Fibroblast of lung (primary cell): ENCODE measurements around the gene RGS17. TPM values are rescaled to one million over a fixed set of nuclear protein-coding genes. Genes with fewer than 3 reads are reported as not detected.

ENCODE experiments used
- DNase-seq, 2 donors: peaks; one replicate each; pipeline versions ENCODE4 v3.0.0 to v3.0.0-alpha.2; 2010; ENCODE audit warnings: low read depth in 2 of 2
- H2AFZ ChIP-seq: 2 replicates; pipeline ENCODE4 v1.5.1; 2012; ENCODE audit warnings: low read length, control low read depth, inconsistent platforms
- H3K27ac ChIP-seq: 2 replicates; pipeline ENCODE4 v1.5.1; 2011; ENCODE audit warnings: low read length, control low read depth; ENCODE audit not compliant: insufficient read depth
- H3K27me3 ChIP-seq: 2 replicates; pipeline ENCODE4 v1.5.1; 2011; ENCODE audit warnings: mild to moderate bottlenecking, low read length; ENCODE audit not compliant: control insufficient read depth, insufficient read depth
- H3K36me3 ChIP-seq: 2 replicates; pipeline ENCODE4 v1.5.1; 2011; ENCODE audit warnings: low read length; ENCODE audit not compliant: control insufficient read depth, insufficient read depth
- H3K4me1 ChIP-seq: 2 replicates; pipeline ENCODE4 v1.5.1; 2011; ENCODE audit warnings: low read length; ENCODE audit not compliant: control insufficient read depth, insufficient read depth; ENCODE audit errors: extremely low read depth
- H3K4me2 ChIP-seq: 2 replicates; pipeline ENCODE4 v1.5.1; 2011; ENCODE audit warnings: low read length, control low read depth; ENCODE audit not compliant: insufficient read depth; ENCODE audit errors: extremely low read depth
- H3K4me3 ChIP-seq, 4 experiments: fragments of 200-600 bp in 1 of 4; sonication (generic) in 1 of 4; replicated peaks in 1 of 4; 2 replicates each; pipeline ENCODE4 v1.5.1; 2011 to 2016; ENCODE audit warnings: low read length in 4 of 4, low read depth in 3 of 4, mild to moderate bottlenecking in 3 of 4, control low read depth in 2 of 4, inconsistent platforms in 1 of 4, mixed read lengths in 1 of 4; ENCODE audit not compliant: insufficient read depth in 1 of 4; ENCODE audit errors: control extremely low read depth in 1 of 4
- H3K79me2 ChIP-seq: 2 replicates; pipeline ENCODE4 v1.5.1; 2012; ENCODE audit warnings: mild to moderate bottlenecking, low read length, inconsistent platforms; ENCODE audit not compliant: control insufficient read depth, insufficient read depth
- H3K9ac ChIP-seq: 2 replicates; pipeline ENCODE4 v1.5.1; 2011; ENCODE audit warnings: mild to moderate bottlenecking, low read length, control low read depth; ENCODE audit not compliant: insufficient read depth
- H3K9me3 ChIP-seq: 2 replicates; pipeline ENCODE4 v1.5.1; 2012; ENCODE audit warnings: low read depth, low read length; ENCODE audit not compliant: control insufficient read depth, insufficient read depth
- H4K20me1 ChIP-seq: 2 replicates; pipeline ENCODE4 v1.5.1; 2011; ENCODE audit warnings: low read length; ENCODE audit not compliant: control insufficient read depth, insufficient read depth; ENCODE audit errors: extremely low read depth
- EZH2 ChIP-seq: IDR thresholded peaks from 2 replicates; pipeline ENCODE4 v1.5.1; 2012; ENCODE audit warnings: low read length, control low read depth, mild to moderate bottlenecking; ENCODE audit errors: missing control alignments
- polyA plus RNA-seq, 2 donors: library from polyadenylated mRNA; depleted of rRNA in 1 of 2; stranded (reverse) in 1 of 2; unstranded in 1 of 2; fragments of >200 nt; gene quantifications; 2 replicates each; pipeline ENCODE4 v1.2.1, GENCODE V29; 2011 to 2012; ENCODE audit warnings: missing spikeins in 1 of 2
- total RNA-seq: library from RNA; depleted of rRNA; stranded (reverse); fragments of >200 nt; gene quantifications from 2 replicates; pipeline ENCODE4 v1.2.1, GENCODE V29; 2014
- TF ChIP-seq, protein P1 (sequence below), 2 donors: IDR thresholded peaks in 1 of 2; conservative IDR thresholded peaks in 1 of 2; 1 replicate in 1 of 2; 2 replicates in 1 of 2; pipeline ENCODE4 v1.5.1; 2011 to 2012; ENCODE audit warnings: low read length in 2 of 2, control low read depth in 1 of 2, inconsistent platforms in 1 of 2, low read depth in 1 of 2, mild to moderate bottlenecking in 1 of 2

The RGS17 gene
- total and polyA plus RNA-seq, 2 donors (not counting 1 experiment from before 2014, with no cell fraction given), result 2.1 to 10.2 TPM

DNA sequence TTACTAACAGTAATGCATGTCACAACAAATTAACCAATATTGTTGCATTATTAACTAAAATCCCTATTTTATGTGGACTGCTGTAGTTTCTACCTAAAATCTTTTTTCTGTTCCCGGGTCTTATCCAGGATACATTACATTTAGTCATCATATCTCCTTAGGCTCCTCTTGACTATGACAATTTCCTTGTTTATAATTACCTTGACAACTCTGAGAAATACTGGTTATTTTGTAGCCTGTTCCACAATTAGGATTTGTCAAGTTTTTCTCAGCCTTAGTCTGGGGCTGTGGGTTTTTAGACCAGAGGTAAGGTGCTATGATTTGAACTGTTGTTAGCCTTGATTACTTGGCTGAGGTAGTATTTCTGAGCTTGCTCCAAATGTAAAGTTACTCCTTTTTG, 152.0 kb downstream of the RGS17 start:
- H3K9ac ChIP-seq, result no peak overlapping the region
- H3K4me2 ChIP-seq, result peak overlapping the region; percentile 52
- no peaks in the 10 kb centered on the region for H4K20me1 ChIP-seq

DNA sequence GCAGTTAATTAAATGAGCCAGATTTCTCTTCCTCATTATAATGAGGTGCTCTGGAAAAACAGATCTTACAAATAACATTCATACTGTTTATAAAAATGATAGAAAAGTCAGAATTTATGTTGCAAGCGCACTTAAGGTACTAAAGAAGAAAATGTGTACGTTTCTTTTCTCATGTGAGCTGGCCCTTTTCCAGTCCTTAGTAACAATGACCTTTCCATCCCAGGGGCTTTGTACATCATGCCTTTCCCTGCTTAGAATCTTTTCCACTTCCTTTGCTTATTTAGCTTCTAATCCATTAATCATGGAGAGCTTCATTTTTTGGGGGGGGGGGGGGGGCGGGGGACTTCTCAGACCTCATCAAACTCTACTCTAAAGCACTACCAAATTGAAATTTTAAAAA, 153.0 kb downstream of the RGS17 start:
- DNase-seq, result no peak
- no peak overlapping the region for H3K9ac ChIP-seq
- H3K27ac ChIP-seq, result no peak overlapping the region
- H3K27me3 ChIP-seq, result no peaks in the 10 kb centered on the region
- H3K79me2 ChIP-seq, result peaks cover 96% of the 10 kb centered on the region
- no peak overlapping the region for H3K4me3 ChIP-seq
- no peak overlapping the region for H2AFZ ChIP-seq
- H3K36me3 ChIP-seq, result no peaks in the 10 kb centered on the region
- peaks cover 10% of the 10 kb centered on the region for H3K4me1 ChIP-seq
- peak overlapping the region; percentile 19 for H3K4me2 ChIP-seq
- no peak for TF ChIP-seq EZH2
- TF ChIP-seq, protein P1, sequence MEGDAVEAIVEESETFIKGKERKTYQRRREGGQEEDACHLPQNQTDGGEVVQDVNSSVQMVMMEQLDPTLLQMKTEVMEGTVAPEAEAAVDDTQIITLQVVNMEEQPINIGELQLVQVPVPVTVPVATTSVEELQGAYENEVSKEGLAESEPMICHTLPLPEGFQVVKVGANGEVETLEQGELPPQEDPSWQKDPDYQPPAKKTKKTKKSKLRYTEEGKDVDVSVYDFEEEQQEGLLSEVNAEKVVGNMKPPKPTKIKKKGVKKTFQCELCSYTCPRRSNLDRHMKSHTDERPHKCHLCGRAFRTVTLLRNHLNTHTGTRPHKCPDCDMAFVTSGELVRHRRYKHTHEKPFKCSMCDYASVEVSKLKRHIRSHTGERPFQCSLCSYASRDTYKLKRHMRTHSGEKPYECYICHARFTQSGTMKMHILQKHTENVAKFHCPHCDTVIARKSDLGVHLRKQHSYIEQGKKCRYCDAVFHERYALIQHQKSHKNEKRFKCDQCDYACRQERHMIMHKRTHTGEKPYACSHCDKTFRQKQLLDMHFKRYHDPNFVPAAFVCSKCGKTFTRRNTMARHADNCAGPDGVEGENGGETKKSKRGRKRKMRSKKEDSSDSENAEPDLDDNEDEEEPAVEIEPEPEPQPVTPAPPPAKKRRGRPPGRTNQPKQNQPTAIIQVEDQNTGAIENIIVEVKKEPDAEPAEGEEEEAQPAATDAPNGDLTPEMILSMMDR (conservative IDR thresholded peaks at IDR 0.05 in 1 of 2, IDR thresholded peaks at IDR 0.05 in 1 of 2; ENCODE audit: low read depth in 1 of 2, low read length in 2 of 2), result no peak
- no peaks in the 10 kb centered on the region for H4K20me1 ChIP-seq
- H3K9me3 ChIP-seq, result no peaks in the 10 kb centered on the region

More for the DNA sequence above, 152.0 kb downstream of the RGS17 start:
- no peaks in the 10 kb centered on the region for H3K27me3 ChIP-seq
- TF ChIP-seq, protein P1 (conservative IDR thresholded peaks at IDR 0.05 in 1 of 2, IDR thresholded peaks at IDR 0.05 in 1 of 2; ENCODE audit: low read depth in 1 of 2, low read length in 2 of 2), result no peak
- no peak for TF ChIP-seq EZH2
- H3K79me2 ChIP-seq, result peaks cover 89% of the 10 kb centered on the region
- no peaks in the 10 kb centered on the region for H3K9me3 ChIP-seq
- no peak overlapping the region for H2AFZ ChIP-seq
- no peaks in the 10 kb centered on the region for H3K36me3 ChIP-seq
- peaks cover 10% of the 10 kb centered on the region for H3K4me1 ChIP-seq
- H3K4me3 ChIP-seq, result peak overlapping the region in 1 of 4 experiments; percentile 10
- DNase-seq, result no peak
- no peak overlapping the region for H3K27ac ChIP-seq

DNA sequence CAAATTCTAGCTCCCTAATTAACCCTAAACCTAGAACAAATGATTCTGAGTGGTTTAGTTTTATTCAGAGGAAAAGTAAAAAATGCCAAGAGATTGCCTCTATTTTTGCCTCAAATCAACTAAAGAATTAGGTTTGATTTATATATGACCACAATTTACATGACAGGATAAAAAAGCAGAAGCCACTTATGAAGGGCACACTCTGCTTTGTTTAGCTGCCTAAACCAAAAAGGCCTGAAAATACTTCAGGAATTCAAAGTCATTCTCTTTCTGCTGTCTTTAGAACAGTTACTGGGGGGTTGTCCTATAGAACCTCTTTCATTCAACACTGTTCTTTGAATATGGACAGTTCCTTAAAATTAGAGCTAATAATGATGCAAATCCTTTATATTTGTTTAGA, 153.5 kb downstream of the RGS17 start:
- no peak overlapping the region for H3K9ac ChIP-seq
- peaks cover 10% of the 10 kb centered on the region for H3K4me1 ChIP-seq
- no peaks in the 10 kb centered on the region for H3K36me3 ChIP-seq
- no peaks in the 10 kb centered on the region for H4K20me1 ChIP-seq
- no peak for DNase-seq
- H3K79me2 ChIP-seq, result peaks cover 97% of the 10 kb centered on the region
- no peak overlapping the region for H2AFZ ChIP-seq
- no peaks in the 10 kb centered on the region for H3K27me3 ChIP-seq
- no peak overlapping the region for H3K27ac ChIP-seq
- H3K4me2 ChIP-seq, result peak overlapping the region; percentile 19
- no peak overlapping the region for H3K4me3 ChIP-seq
- no peaks in the 10 kb centered on the region for H3K9me3 ChIP-seq
- TF ChIP-seq EZH2, result no peak
- TF ChIP-seq, protein P1 (conservative IDR thresholded peaks at IDR 0.05 in 1 of 2, IDR thresholded peaks at IDR 0.05 in 1 of 2; ENCODE audit: low read depth in 1 of 2, low read length in 2 of 2), result no peak
